Measurements from ENCODE around the gene CSNK1D.

CSNK1D gene

DNA sequence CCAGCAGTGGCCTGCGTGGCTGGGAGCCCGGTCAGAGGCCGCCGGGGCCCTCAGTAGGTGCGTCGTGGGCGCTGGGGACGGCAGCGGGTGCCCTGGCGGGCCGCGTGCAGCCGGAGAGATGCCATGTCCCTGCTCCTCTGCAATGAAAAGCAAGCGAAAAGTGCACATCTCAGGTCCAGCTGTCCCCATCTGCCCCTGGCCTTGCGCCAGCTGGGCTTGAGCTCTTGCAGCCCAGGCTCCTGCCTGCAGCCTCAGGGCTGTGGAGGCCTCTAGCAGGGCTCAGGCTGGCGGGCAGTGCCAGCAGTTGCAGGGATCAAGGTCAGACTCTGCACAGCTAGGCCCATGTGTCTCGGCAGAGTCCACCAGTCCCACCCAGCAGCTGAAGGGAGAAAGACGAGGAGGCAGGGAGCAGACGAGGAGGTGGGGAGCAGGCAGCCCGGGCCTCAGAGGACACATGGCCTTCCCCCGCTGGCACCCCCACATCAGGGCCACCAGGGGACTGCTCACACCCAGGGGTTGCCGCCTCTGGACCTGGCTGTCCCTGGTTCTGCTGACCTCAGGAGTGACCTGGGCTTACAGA is 33.5 kb downstream of the CSNK1D start:
- H3K4me3 ChIP-seq (ENCODE audit: low read depth, low read length), result no peak overlapping the region
- DNase-seq (ENCODE audit: low read depth), result no peak
- TF ChIP-seq, protein P1, sequence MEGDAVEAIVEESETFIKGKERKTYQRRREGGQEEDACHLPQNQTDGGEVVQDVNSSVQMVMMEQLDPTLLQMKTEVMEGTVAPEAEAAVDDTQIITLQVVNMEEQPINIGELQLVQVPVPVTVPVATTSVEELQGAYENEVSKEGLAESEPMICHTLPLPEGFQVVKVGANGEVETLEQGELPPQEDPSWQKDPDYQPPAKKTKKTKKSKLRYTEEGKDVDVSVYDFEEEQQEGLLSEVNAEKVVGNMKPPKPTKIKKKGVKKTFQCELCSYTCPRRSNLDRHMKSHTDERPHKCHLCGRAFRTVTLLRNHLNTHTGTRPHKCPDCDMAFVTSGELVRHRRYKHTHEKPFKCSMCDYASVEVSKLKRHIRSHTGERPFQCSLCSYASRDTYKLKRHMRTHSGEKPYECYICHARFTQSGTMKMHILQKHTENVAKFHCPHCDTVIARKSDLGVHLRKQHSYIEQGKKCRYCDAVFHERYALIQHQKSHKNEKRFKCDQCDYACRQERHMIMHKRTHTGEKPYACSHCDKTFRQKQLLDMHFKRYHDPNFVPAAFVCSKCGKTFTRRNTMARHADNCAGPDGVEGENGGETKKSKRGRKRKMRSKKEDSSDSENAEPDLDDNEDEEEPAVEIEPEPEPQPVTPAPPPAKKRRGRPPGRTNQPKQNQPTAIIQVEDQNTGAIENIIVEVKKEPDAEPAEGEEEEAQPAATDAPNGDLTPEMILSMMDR (conservative IDR thresholded peaks at IDR 0.05; ENCODE audit: low read depth, low read length), result no peak

DNA sequence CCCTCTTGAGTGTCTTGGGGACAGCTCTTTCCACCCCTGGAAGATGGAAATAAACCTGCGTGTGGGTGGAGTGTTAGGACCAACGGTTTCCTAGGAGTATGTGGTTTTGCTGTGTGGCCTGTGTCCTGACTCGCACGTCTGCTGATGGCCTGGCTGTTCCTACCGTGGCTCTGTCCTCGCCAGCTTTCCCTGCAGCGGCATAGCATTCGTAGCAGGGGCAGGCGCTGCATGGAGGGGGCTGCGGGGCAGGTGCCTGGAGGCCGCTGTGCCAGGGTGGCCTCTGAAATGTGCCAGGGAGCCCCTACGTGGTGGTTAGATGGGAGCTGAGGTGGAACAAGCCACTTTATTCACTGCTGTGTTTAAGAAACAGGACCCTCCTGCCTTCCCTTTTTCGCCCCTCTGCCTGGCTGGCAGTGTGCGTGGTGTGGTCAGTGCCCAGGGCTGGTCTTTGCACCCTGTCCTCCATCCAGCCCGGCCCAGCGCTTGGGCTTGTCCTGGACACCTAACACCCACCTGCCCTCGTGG is 34.0 kb downstream of the CSNK1D start:
- TF ChIP-seq, protein P1 (conservative IDR thresholded peaks at IDR 0.05; ENCODE audit: low read depth, low read length), result no peak
- DNase-seq (ENCODE audit: low read depth), result no peak
- H3K4me3 ChIP-seq (ENCODE audit: low read depth, low read length), result no peak overlapping the region

DNA sequence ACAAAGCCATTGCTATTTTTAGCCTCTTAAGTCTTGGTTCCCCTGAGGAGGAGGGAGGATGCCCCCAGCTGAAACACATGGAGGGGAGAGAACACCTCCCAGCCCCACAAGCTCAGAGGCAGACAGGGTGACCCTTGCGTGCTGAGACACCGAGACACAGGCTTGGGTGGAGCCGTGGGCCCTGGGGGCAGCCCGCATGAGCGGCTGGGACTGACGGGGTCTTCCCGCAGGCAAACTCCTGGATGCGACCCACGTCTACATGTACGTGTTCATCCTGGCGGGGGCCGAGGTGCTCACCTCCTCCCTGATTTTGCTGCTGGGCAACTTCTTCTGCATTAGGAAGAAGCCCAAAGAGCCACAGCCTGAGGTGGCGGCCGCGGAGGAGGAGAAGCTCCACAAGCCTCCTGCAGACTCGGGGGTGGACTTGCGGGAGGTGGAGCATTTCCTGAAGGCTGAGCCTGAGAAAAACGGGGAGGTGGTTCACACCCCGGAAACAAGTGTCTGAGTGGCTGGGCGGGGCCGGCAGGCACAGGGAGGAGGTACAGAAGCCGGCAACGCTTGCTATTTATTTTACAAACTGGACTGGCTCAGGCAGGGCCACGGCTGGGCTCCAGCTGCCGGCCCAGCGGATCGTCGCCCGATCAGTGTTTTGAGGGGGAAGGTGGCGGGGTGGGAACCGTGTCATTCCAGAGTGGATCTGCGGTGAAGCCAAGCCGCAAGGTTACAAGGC is 34.9 kb downstream of the CSNK1D start:
- TF ChIP-seq, protein P1 (conservative IDR thresholded peaks at IDR 0.05; ENCODE audit: low read depth, low read length), result no peak
- peak; percentile 92 for DNase-seq (ENCODE audit: low read depth)
- H3K4me3 ChIP-seq (ENCODE audit: low read depth, low read length), result no peak overlapping the region

DNA sequence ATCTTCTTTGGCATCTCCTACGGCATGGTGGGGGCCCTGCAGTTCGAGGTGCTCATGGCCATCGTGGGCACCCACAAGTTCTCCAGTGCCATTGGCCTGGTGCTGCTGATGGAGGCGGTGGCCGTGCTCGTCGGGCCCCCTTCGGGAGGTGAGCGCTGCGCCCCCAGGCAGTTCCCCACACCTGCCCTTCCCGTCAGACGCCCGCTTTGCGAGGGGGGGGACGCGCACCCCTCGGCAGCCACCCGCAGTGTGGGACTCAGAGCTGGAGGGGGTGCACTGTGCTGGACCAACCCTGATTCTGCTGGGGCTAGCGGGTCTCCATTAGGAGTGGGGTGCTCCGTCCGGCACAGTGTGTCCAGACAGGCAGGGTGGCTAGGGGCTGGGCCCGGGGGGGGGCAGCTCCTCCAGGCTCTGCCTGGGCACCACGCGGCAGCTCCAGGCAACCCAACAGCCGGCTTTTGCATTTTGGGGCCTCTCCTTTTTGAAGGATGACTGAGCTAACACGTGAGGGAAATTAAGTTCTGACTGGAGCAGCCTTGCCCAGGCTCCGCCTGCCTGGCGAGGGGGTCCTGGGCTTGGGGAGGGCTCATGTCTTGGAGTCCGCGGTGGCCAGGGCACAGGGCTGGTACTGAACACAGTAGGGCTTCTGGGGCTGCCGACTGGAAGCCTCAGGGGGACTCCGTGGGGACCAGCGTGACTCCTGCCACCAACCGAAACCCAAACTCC is 35.6 kb downstream of the CSNK1D start:
- DNase-seq (ENCODE audit: low read depth), result no peak
- TF ChIP-seq, protein P1 (conservative IDR thresholded peaks at IDR 0.05; ENCODE audit: low read depth, low read length), result no peak
- H3K4me3 ChIP-seq (ENCODE audit: low read depth, low read length), result no peak overlapping the region

DNA sequence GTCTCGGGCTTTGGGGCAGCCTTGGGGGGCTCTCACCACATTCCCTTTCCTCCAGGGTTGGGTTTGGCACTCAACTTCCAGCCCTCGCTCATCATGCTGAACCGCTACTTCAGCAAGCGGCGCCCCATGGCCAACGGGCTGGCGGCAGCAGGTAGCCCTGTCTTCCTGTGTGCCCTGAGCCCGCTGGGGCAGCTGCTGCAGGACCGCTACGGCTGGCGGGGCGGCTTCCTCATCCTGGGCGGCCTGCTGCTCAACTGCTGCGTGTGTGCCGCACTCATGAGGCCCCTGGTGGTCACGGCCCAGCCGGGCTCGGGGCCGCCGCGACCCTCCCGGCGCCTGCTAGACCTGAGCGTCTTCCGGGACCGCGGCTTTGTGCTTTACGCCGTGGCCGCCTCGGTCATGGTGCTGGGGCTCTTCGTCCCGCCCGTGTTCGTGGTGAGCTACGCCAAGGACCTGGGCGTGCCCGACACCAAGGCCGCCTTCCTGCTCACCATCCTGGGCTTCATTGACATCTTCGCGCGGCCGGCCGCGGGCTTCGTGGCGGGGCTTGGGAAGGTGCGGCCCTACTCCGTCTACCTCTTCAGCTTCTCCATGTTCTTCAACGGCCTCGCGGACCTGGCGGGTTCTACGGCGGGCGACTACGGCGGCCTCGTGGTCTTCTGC is 36.3 kb downstream of the CSNK1D start:
- H3K4me3 ChIP-seq (ENCODE audit: low read depth, low read length), result no peak overlapping the region
- TF ChIP-seq, protein P1 (conservative IDR thresholded peaks at IDR 0.05; ENCODE audit: low read depth, low read length), result no peak
- DNase-seq (ENCODE audit: low read depth), result no peak

DNA sequence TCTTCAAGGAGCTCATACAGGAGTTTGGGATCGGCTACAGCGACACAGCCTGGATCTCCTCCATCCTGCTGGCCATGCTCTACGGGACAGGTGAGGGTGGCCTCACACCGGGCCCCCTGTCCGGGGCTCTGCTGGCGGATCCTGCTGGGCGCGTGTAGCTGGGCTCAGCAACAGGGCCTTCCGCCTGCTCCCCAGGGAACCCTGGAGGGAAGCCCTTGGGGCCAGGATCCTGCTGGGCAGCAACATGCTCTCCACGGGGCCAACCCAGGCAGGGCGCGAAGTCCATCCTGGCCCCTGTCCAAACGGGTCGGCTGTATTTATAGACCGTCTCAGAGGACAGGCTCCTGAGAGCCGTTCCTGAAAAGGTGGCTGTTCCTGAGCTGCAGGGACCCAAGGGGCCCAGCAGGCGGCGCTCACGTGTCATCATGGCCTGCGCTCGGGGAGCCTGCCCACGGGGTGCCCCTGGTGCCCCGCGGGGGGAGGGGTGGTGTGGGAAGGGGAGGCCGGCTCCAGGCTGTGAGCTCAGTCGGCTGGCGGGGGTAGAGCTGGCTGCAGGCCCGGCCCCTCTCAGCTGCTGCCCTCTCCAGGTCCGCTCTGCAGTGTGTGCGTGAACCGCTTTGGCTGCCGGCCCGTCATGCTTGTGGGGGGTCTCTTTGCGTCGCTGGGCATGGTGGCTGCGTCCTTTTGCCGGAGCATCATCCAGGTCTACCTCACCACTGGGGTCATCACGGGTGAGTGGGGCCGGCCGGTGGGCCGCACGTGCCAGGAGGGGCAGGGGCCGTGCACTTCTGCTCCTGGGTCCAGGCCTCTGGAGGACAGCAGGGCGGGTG is 37.1 kb downstream of the CSNK1D start:
- DNase-seq (ENCODE audit: low read depth), result peak; percentile 92
- no peak overlapping the region for H3K4me3 ChIP-seq (ENCODE audit: low read depth, low read length)
- TF ChIP-seq, protein P1 (conservative IDR thresholded peaks at IDR 0.05; ENCODE audit: low read depth, low read length), result peak; percentile 84

Measured in choroid plexus epithelial cell (primary cell).